Measurements from ENCODE around the gene CD247.

CD247 gene

DNA sequence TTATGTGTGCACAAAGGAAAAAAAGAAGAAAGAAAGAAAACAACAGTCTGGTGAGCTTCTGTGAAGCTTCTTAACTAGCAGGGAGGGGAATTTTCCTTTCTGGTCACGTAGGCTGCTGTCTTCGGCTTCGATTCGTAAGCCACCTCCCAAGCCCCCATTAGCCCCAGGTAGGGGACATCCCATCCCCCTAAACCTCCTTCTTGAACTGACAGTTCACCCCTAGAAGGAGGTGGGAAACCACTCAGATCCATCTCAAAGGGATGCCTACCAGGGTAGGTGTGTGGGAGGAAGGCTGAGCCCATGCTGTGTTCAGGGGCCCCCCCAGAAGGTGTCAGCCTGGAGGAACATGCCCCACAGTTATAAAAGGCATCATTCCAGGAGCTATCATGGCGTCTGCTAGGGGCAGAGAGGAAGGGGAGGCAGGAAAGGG, 25.8 kb downstream of the CD247 start:
- Histone ChIP-seq H3K4me1 (ENCODE audit: insufficient read depth, low read length) (no peaks in the 10 kb centered on the region), H3K36me3 (ENCODE audit: insufficient read depth, low read length) (no peaks in the 10 kb centered on the region), H3K27ac (ENCODE audit: low read depth, low read length) (no peak overlapping the region), H3K27me3 (ENCODE audit: control insufficient read depth in 1 of 2, insufficient read depth in 2 of 2, low read length in 2 of 2) (no peaks in the 10 kb centered on the region), H3K9me3 (ENCODE audit: low read length) (no peaks in the 10 kb centered on the region), H3K4me3 (ENCODE audit: low read depth in 1 of 2, low read length in 2 of 2) (no peak overlapping the region), H3K9ac (ENCODE audit: low read length) (no peak overlapping the region)

GRCh38 chr1:167491586-167492461, 26.5 kb downstream of the CD247 start:
- no peaks in the 10 kb centered on the region for H3K27me3 ChIP-seq (ENCODE audit: control insufficient read depth in 1 of 2, insufficient read depth in 2 of 2, low read length in 2 of 2)
- no peak overlapping the region for H3K27ac ChIP-seq (ENCODE audit: low read depth, low read length)
- H3K9ac ChIP-seq (ENCODE audit: low read length) = no peak overlapping the region
- H3K36me3 ChIP-seq (ENCODE audit: insufficient read depth, low read length) = no peaks in the 10 kb centered on the region
- H3K9me3 ChIP-seq (ENCODE audit: low read length) = no peaks in the 10 kb centered on the region
- no peak overlapping the region for H3K4me3 ChIP-seq (ENCODE audit: low read depth in 1 of 2, low read length in 2 of 2)
- no peaks in the 10 kb centered on the region for H3K4me1 ChIP-seq (ENCODE audit: insufficient read depth, low read length)

DNA sequence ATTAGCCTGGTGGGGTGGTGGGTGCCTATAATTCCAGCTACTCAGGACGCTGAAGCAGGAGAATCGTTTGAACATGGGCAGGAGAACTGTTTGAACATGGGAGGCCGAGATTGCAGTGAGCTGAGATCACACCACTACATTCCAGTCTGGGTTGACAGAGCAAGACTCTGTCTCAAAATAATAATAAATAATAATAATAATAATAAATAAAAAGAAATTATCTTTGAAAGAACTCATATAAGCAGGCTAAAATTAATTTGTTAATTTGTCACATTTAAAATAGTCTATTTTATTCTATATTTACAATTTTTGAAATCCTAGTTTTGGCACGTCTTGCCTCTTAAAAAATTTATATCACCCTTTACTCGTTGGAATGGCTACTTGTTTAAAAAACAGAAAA, 27.6 kb downstream of the CD247 start:
- H3K4me1 ChIP-seq (ENCODE audit: insufficient read depth, low read length) = no peaks in the 10 kb centered on the region
- no peak overlapping the region for H3K4me3 ChIP-seq (ENCODE audit: low read depth in 1 of 2, low read length in 2 of 2)
- H3K36me3 ChIP-seq (ENCODE audit: insufficient read depth, low read length) = no peaks in the 10 kb centered on the region
- H3K9ac ChIP-seq (ENCODE audit: low read length) = no peak overlapping the region
- no peaks in the 10 kb centered on the region for H3K27me3 ChIP-seq (ENCODE audit: control insufficient read depth in 1 of 2, insufficient read depth in 2 of 2, low read length in 2 of 2)
- H3K9me3 ChIP-seq (ENCODE audit: low read length) = no peaks in the 10 kb centered on the region
- H3K27ac ChIP-seq (ENCODE audit: low read depth, low read length) = no peak overlapping the region

DNA sequence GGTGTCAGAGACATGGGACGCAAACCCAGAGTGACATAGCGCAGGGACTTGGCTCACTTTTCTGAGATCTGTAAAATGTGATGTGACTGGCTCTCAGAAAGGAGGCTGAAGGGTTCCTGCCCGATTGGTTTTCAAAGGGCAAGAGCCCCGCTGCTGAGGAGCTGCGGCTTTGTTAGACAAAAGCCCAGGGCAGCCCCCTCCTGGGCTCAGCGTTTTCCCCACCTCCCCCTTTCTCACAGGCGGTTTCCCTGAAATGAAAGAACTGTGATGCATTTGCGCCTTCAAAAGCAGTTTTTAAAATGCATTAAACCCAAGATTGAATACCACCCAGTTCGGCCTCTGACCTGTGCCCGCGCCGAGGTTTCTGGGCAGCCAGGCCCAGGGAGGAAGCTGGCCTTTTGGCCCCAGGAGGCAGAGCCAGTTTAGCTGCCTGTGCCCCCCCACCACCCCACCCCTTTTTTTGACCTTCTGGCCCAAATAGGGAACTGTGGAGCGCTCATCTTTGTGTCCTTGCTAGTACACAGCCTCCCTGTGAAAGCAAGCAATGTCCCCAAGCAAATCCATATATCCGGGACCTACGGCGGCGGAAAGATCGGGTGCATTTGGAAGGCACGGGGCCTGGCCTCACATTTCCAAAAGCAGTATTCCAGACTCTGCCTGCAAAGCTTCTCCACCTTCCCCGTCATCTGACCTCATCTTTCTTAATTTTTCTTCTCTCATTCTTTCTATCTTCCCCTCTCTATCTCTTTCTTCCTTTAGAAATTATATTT, 28.6 kb downstream of the CD247 start:
- no peak overlapping the region for H3K9ac ChIP-seq (ENCODE audit: low read length)
- no peaks in the 10 kb centered on the region for H3K27me3 ChIP-seq (ENCODE audit: control insufficient read depth in 1 of 2, insufficient read depth in 2 of 2, low read length in 2 of 2)
- H3K36me3 ChIP-seq (ENCODE audit: insufficient read depth, low read length) = no peaks in the 10 kb centered on the region
- H3K4me1 ChIP-seq (ENCODE audit: insufficient read depth, low read length) = no peaks in the 10 kb centered on the region
- no peaks in the 10 kb centered on the region for H3K9me3 ChIP-seq (ENCODE audit: low read length)
- no peak overlapping the region for H3K27ac ChIP-seq (ENCODE audit: low read depth, low read length)
- H3K4me3 ChIP-seq (ENCODE audit: low read depth in 1 of 2, low read length in 2 of 2) = no peak overlapping the region

DNA sequence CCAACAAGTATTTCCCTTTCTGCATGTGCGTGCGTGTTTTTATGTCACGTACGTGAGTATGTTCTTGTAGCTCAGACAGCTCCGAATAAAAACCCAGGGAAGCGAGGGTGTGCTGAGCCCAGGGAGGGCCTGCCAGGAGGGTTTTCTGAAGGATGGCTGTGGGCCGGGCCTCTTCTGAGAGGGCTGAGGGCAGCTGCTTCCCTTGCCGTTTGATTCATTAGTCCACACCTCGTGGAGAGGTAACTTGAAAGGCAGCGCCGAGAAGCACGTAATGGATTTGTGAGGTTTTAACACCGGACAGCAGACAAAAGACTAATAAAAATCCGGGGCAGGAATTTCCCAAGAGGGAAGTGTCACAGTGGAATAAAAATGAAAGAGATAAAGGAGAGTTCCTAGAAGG, 29.5 kb downstream of the CD247 start:
- Histone ChIP-seq H3K4me1 (ENCODE audit: insufficient read depth, low read length) (no peaks in the 10 kb centered on the region), H3K36me3 (ENCODE audit: insufficient read depth, low read length) (no peaks in the 10 kb centered on the region), H3K9me3 (ENCODE audit: low read length) (no peaks in the 10 kb centered on the region), H3K27me3 (ENCODE audit: control insufficient read depth in 1 of 2, insufficient read depth in 2 of 2, low read length in 2 of 2) (no peaks in the 10 kb centered on the region), H3K9ac (ENCODE audit: low read length) (no peak overlapping the region), H3K4me3 (ENCODE audit: low read depth in 1 of 2, low read length in 2 of 2) (no peak overlapping the region), H3K27ac (ENCODE audit: low read depth, low read length) (no peak overlapping the region)

DNA sequence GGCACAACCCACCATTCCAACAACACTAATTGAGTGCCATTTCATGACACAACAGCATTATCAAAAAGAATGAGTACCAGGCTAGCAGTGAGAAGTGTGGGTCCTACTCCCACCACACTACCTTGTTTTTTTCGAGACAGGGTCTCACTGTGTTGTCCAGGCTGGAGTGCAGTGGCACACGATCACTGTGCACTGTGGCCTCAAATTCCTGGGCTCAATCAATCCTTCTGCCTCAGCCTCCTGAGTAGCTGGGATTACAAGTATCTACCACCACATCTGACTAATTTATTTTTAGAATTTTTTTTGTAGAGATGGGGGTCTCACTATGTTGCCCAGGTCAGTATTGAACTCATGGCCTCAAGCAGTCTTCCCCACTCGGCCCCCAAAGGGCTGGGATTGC, 30.7 kb downstream of the CD247 start:
- Histone ChIP-seq H3K9ac (ENCODE audit: low read length) (no peak overlapping the region), H3K4me1 (ENCODE audit: insufficient read depth, low read length) (no peaks in the 10 kb centered on the region), H3K9me3 (ENCODE audit: low read length) (no peaks in the 10 kb centered on the region), H3K36me3 (ENCODE audit: insufficient read depth, low read length) (no peaks in the 10 kb centered on the region), H3K27ac (ENCODE audit: low read depth, low read length) (no peak overlapping the region), H3K4me3 (ENCODE audit: low read depth in 1 of 2, low read length in 2 of 2) (no peak overlapping the region), H3K27me3 (ENCODE audit: control insufficient read depth in 1 of 2, insufficient read depth in 2 of 2, low read length in 2 of 2) (no peaks in the 10 kb centered on the region)

GRCh38 chr1:167486090-167486824, 32.1 kb downstream of the CD247 start:
- Histone ChIP-seq H3K36me3 (ENCODE audit: insufficient read depth, low read length) (no peaks in the 10 kb centered on the region), H3K9ac (ENCODE audit: low read length) (no peak overlapping the region), H3K4me3 (ENCODE audit: low read depth in 1 of 2, low read length in 2 of 2) (no peak overlapping the region), H3K9me3 (ENCODE audit: low read length) (no peaks in the 10 kb centered on the region), H3K4me1 (ENCODE audit: insufficient read depth, low read length) (no peaks in the 10 kb centered on the region), H3K27me3 (ENCODE audit: control insufficient read depth in 1 of 2, insufficient read depth in 2 of 2, low read length in 2 of 2) (no peaks in the 10 kb centered on the region), H3K27ac (ENCODE audit: low read depth, low read length) (no peak overlapping the region)

GRCh38 chr1:167484726-167485502, 33.4 kb downstream of the CD247 start:
- H3K36me3 ChIP-seq (ENCODE audit: insufficient read depth, low read length) = no peaks in the 10 kb centered on the region
- no peaks in the 10 kb centered on the region for H3K27me3 ChIP-seq (ENCODE audit: control insufficient read depth in 1 of 2, insufficient read depth in 2 of 2, low read length in 2 of 2)
- H3K4me1 ChIP-seq (ENCODE audit: insufficient read depth, low read length) = no peaks in the 10 kb centered on the region
- no peak overlapping the region for H3K4me3 ChIP-seq (ENCODE audit: low read depth in 1 of 2, low read length in 2 of 2)
- H3K27ac ChIP-seq (ENCODE audit: low read depth, low read length) = no peak overlapping the region
- H3K9ac ChIP-seq (ENCODE audit: low read length) = no peak overlapping the region
- H3K9me3 ChIP-seq (ENCODE audit: low read length) = no peaks in the 10 kb centered on the region

DNA sequence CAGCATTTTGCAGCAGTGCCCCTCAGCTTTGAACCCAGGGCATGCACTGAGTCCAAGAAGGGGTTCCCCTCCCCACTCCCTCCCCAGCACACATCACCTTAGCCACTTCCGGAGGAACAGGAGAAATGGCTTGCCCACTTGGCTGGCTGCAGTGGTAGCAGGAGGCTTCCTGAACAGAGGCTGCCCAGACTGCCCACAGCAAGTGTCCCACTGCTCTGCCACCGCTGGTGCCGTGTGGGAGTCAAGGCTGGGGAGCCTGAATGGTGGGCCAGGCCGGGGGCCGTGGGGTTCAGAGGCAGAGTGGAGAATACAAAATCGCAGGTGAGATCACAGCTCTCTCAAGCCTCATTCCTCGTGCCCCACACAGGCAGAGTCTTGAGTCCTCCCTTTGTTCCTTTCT, 34.5 kb downstream of the CD247 start:
- no peak overlapping the region for H3K4me3 ChIP-seq (ENCODE audit: low read depth in 1 of 2, low read length in 2 of 2)
- no peaks in the 10 kb centered on the region for H3K9me3 ChIP-seq (ENCODE audit: low read length)
- no peaks in the 10 kb centered on the region for H3K27me3 ChIP-seq (ENCODE audit: control insufficient read depth in 1 of 2, insufficient read depth in 2 of 2, low read length in 2 of 2)
- no peak overlapping the region for H3K27ac ChIP-seq (ENCODE audit: low read depth, low read length)
- H3K36me3 ChIP-seq (ENCODE audit: insufficient read depth, low read length) = no peaks in the 10 kb centered on the region
- H3K4me1 ChIP-seq (ENCODE audit: insufficient read depth, low read length) = no peaks in the 10 kb centered on the region
- H3K9ac ChIP-seq (ENCODE audit: low read length) = no peak overlapping the region

GRCh38 chr1:167482184-167482583, 36.1 kb downstream of the CD247 start:
- H3K4me3 ChIP-seq (ENCODE audit: low read depth in 1 of 2, low read length in 2 of 2) = no peak overlapping the region
- H3K4me1 ChIP-seq (ENCODE audit: insufficient read depth, low read length) = no peaks in the 10 kb centered on the region
- H3K9ac ChIP-seq (ENCODE audit: low read length) = no peak overlapping the region
- H3K27me3 ChIP-seq (ENCODE audit: control insufficient read depth in 1 of 2, insufficient read depth in 2 of 2, low read length in 2 of 2) = no peaks in the 10 kb centered on the region
- no peaks in the 10 kb centered on the region for H3K36me3 ChIP-seq (ENCODE audit: insufficient read depth, low read length)
- no peaks in the 10 kb centered on the region for H3K9me3 ChIP-seq (ENCODE audit: low read length)
- H3K27ac ChIP-seq (ENCODE audit: low read depth, low read length) = no peak overlapping the region
